Measurements from ENCODE around the gene PPP4R4. TPM values are rescaled to one million over a fixed set of nuclear protein-coding genes. Genes with fewer than 3 reads are reported as not detected.

Gene PPP4R4
- total RNA-seq, 6 donors from 2014 or later: 3.0 to 18.4 (median 6.3) TPM

- Histone ChIP-seq H3K4me1 (peaks cover 15 to 31% (median 19%) of the 10 kb centered on the region in 4 donors), H3K36me3 (no peaks in the 10 kb centered on the region), H3K27ac (peak overlapping the region in 3 of 4 donors; percentile 42 to 86 (median 61)), H3K9me3 (no peaks in the 10 kb centered on the region), H3K4me3 (peak overlapping the region; percentile 49 to 86 (median 73)), H3K27me3 (peaks cover 0 to 14% (median 9%) of the 10 kb centered on the region in 4 donors)
- DNase-seq (peak in 1 of 2 donors; percentile 42), ATAC-seq (ENCODE audit: low FRiP score in 2 of 2) (peak in 1 of 2 donors; percentile 7)
- WGBS, 2 donors: 3 to 6% methylated on average over 20 to 30 of the region's 30 CpGs
- no peak for TF ChIP-seq EP300 (IDR thresholded peaks at IDR 0.05)
- TF ChIP-seq POLR2AphosphoS5 (IDR thresholded peaks at IDR 0.05): no peak
- TF ChIP-seq POLR2A (IDR thresholded peaks at IDR 0.05): no peak
- TF ChIP-seq, protein P1, sequence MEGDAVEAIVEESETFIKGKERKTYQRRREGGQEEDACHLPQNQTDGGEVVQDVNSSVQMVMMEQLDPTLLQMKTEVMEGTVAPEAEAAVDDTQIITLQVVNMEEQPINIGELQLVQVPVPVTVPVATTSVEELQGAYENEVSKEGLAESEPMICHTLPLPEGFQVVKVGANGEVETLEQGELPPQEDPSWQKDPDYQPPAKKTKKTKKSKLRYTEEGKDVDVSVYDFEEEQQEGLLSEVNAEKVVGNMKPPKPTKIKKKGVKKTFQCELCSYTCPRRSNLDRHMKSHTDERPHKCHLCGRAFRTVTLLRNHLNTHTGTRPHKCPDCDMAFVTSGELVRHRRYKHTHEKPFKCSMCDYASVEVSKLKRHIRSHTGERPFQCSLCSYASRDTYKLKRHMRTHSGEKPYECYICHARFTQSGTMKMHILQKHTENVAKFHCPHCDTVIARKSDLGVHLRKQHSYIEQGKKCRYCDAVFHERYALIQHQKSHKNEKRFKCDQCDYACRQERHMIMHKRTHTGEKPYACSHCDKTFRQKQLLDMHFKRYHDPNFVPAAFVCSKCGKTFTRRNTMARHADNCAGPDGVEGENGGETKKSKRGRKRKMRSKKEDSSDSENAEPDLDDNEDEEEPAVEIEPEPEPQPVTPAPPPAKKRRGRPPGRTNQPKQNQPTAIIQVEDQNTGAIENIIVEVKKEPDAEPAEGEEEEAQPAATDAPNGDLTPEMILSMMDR (IDR thresholded peaks at IDR 0.05): no peak
Observed at GRCh38 chr14:94175011-94175745, 1.1 kb downstream of the PPP4R4 start.

DNA sequence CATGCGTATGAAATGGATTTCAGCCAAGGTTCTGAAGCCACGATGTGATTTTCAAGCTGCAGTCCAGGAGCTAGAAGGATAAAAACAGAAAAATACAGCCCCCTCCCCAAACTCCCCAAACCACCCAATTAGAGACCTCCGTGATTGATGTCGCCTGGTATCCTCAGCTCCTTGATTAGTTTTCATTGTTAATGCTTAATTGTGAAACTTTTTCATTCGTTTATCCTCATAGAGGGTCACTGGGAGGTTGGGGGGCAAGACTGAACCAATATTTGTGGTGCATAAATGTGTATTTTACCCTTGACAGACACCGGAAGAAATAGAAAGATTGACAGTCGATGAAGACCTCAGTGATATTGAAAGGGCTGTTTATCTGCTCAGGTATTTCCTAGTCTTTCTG, 1.6 kb downstream of the PPP4R4 start:
- 15 to 18% methylated on average over 7 of the region's 7 CpGs for WGBS, 2 donors
- H3K36me3 ChIP-seq: no peaks in the 10 kb centered on the region
- H3K27ac ChIP-seq: peak overlapping the region in 2 of 4 donors; percentile 61 to 86
- TF ChIP-seq, protein P1 (IDR thresholded peaks at IDR 0.05): no peak
- TF ChIP-seq EP300 (IDR thresholded peaks at IDR 0.05): no peak
- TF ChIP-seq POLR2AphosphoS5 (IDR thresholded peaks at IDR 0.05): no peak
- TF ChIP-seq POLR2A (IDR thresholded peaks at IDR 0.05): no peak
- ATAC-seq (ENCODE audit: low FRiP score in 2 of 2): no peak
- H3K27me3 ChIP-seq: peaks cover 0 to 14% (median 9%) of the 10 kb centered on the region in 4 donors
- peaks cover 15 to 31% (median 21%) of the 10 kb centered on the region in 4 donors for H3K4me1 ChIP-seq
- H3K4me3 ChIP-seq: peak overlapping the region in 3 of 4 donors; percentile 73 to 86 (median 73)
- no peaks in the 10 kb centered on the region for H3K9me3 ChIP-seq
- no peak for DNase-seq

DNA sequence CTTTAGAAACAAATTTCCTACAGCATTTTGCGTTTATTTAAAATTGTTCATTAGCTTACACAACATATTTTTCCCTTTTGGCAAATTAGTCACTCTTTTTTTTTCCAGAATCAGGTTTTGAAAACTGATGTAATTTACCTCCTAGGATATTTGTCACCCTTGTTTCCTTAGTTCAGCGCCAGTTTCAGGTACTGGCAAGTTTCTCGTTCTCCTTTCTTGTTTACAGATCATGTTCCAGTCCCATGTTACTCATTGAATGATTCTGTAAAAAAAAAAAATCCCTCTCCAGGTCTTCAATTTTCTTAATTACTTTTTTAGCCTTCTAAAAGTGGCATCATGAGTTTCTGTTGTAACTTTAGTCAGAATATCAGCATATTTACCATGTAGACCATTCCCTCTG, 2.7 kb downstream of the PPP4R4 start:
- no peak for DNase-seq
- no peak overlapping the region for H3K4me3 ChIP-seq
- no peaks in the 10 kb centered on the region for H3K36me3 ChIP-seq
- no peak for TF ChIP-seq POLR2A (IDR thresholded peaks at IDR 0.05)
- TF ChIP-seq POLR2AphosphoS5 (IDR thresholded peaks at IDR 0.05): no peak
- TF ChIP-seq, protein P1 (IDR thresholded peaks at IDR 0.05): no peak
- no peak for TF ChIP-seq EP300 (IDR thresholded peaks at IDR 0.05)
- peaks cover 15 to 31% (median 24%) of the 10 kb centered on the region in 4 donors for H3K4me1 ChIP-seq
- ATAC-seq (ENCODE audit: low FRiP score in 2 of 2): no peak
- H3K27ac ChIP-seq: peak overlapping the region in 2 of 4 donors; percentile 9 to 32
- 48 to 63% methylated on average over 3 of the region's 3 CpGs for WGBS, 2 donors
- H3K27me3 ChIP-seq: peaks cover 0 to 14% (median 9%) of the 10 kb centered on the region in 4 donors
- no peaks in the 10 kb centered on the region for H3K9me3 ChIP-seq

DNA sequence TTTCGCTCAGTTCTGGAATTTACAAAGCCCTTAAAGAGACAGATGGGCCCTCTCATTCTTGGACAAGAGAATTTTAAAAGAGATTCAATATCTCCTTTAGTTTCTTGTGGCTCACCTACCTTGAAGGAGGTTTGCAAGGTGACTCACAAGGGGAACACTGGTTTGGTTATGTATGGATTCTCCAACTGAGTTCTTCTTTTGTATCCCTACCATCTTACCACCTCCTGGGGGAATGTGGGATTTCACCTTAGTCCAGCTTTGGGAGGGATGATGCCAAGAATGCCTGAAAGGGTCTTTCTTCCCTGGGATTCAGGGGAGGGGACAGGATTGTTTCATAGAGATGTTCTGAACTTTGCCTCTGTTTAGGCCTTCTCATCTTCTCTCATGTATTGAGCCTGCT, 3.7 kb downstream of the PPP4R4 start:
- peaks cover 0 to 14% (median 9%) of the 10 kb centered on the region in 4 donors for H3K27me3 ChIP-seq
- 64 to 70% methylated on average over 1 of the region's 1 CpG for WGBS, 2 donors

More for the DNA sequence above, 3.7 kb downstream of the PPP4R4 start:
- TF ChIP-seq, protein P1 (IDR thresholded peaks at IDR 0.05): no peak
- TF ChIP-seq POLR2A (IDR thresholded peaks at IDR 0.05) (no peak), POLR2AphosphoS5 (IDR thresholded peaks at IDR 0.05) (no peak)
- no peak overlapping the region for H3K4me3 ChIP-seq
- H3K27ac ChIP-seq: peak overlapping the region in 2 of 4 donors; percentile 9 to 32
- ATAC-seq (ENCODE audit: low FRiP score in 2 of 2) (no peak), DNase-seq (no peak)
- H3K9me3 ChIP-seq: no peaks in the 10 kb centered on the region
- H3K4me1 ChIP-seq: peaks cover 15 to 31% (median 24%) of the 10 kb centered on the region in 4 donors
- no peaks in the 10 kb centered on the region for H3K36me3 ChIP-seq

Measured in upper lobe of left lung (tissue), 6 donors.